ENCODE results near the gene WDR46. TPM values are rescaled to one million over a fixed set of nuclear protein-coding genes. Genes with fewer than 3 reads are reported as not detected.
A peak's percentile ranks its signal among the peaks of the same experiment; 100 is the strongest.

Gene WDR46
- total and polyA plus RNA-seq, 2 of the 13 experiments (the other 11 are each of a cell fraction or from before 2014, with no cell fraction given), result 47.4 to 105 TPM

GRCh38 chr6:33271468-33272274 is 17.4 kb downstream of the WDR46 start, which contains the start of the genes RPS18 and VPS52 (continued):
- TF ChIP-seq ASH2L (IDR thresholded peaks at IDR 0.05; ENCODE audit: insufficient read length, low read depth, low read length) (peak; percentile 100), DBP (CRISPR knock-in tag; IDR thresholded peaks at IDR 0.05; ENCODE audit: not compliant biosample characterization) (peak; percentile 49), TBX3 (IDR thresholded peaks at IDR 0.05; ENCODE audit: borderline replicate concordance) (peak; percentile 43; the same call in 1 of the 2 replicates), ZNF576 (CRISPR knock-in tag; IDR thresholded peaks at IDR 0.05) (0 out of 2 replicates have a peak, but pooled peaks have one; percentile 9), ZNF557 (CRISPR knock-in tag; IDR thresholded peaks at IDR 0.05) (peak; percentile 95), ZUFSP (CRISPR knock-in tag; IDR thresholded peaks at IDR 0.05; ENCODE audit: borderline replicate concordance) (no peak), MED8 (CRISPR knock-in tag; IDR thresholded peaks at IDR 0.05; ENCODE audit: insufficient replicate concordance) (peak; percentile 69), GRHL1 (CRISPR knock-in tag; conservative IDR thresholded peaks at IDR 0.05) (no peak), GPN1 (CRISPR knock-in tag; IDR thresholded peaks at IDR 0.05; ENCODE audit: borderline replicate concordance) (0 out of 2 replicates have a peak, but pooled peaks have one; percentile 17), ATAD3A (CRISPR knock-in tag; IDR thresholded peaks at IDR 0.05) (peak; percentile 86), ZBTB7A (CRISPR knock-in tag; IDR thresholded peaks at IDR 0.05) (no peak; the same call in 1 of the 2 replicates), KDM4B (CRISPR knock-in tag; IDR thresholded peaks at IDR 0.05) (peak; percentile 67), DR1 (CRISPR knock-in tag; IDR thresholded peaks at IDR 0.05) (peak; percentile 99), ZNF713 (CRISPR knock-in tag; IDR thresholded peaks at IDR 0.05) (peak; percentile 92), HMG20A (CRISPR knock-in tag; IDR thresholded peaks at IDR 0.05; ENCODE audit: borderline replicate concordance) (no peak), CENPX (CRISPR knock-in tag; IDR thresholded peaks at IDR 0.05) (no peak), ZNF138 (CRISPR knock-in tag; IDR thresholded peaks at IDR 0.05; ENCODE audit: low read depth) (peak; percentile 96), TSC22D2 (CRISPR knock-in tag; IDR thresholded peaks at IDR 0.05; ENCODE audit: borderline replicate concordance) (peak; percentile 89), ZBTB33 (CRISPR knock-in tag; IDR thresholded peaks at IDR 0.05) (peak; percentile 24; the same call in 1 of the 2 replicates), ZNF614 (CRISPR knock-in tag; IDR thresholded peaks at IDR 0.05; ENCODE audit: borderline replicate concordance) (peak; percentile 19), ZNF891 (CRISPR knock-in tag; IDR thresholded peaks at IDR 0.05) (peak; percentile 87), ZNF430 (CRISPR knock-in tag; IDR thresholded peaks at IDR 0.05) (peak; percentile 96), ZNF33B (CRISPR knock-in tag; IDR thresholded peaks at IDR 0.05) (peak; percentile 95)
